Panc1 (cell line): Measurements from ENCODE around the gene CFAP53.

Experiments used
- POLR2AphosphoS5 ChIP-seq: IDR thresholded peaks from 2 replicates; pipeline ENCODE4 v1.6.1; 2012; ENCODE audit warnings: mild to moderate bottlenecking, low read depth, low read length, moderate library complexity
- SIN3A ChIP-seq: IDR thresholded peaks from 2 replicates; pipeline ENCODE4 v1.6.1; 2012; ENCODE audit warnings: low read depth, mild to moderate bottlenecking, low read length, moderate library complexity, borderline replicate concordance; ENCODE audit not compliant: insufficient read depth
- TCF7L2 ChIP-seq: IDR thresholded peaks from 2 replicates; pipeline ENCODE4 v1.6.1; 2011; ENCODE audit warnings: mild to moderate bottlenecking, low read depth, low read length, inconsistent platforms
- TF ChIP-seq, protein P1 (sequence below): fragments of 450-650 bp; IDR thresholded peaks from 2 replicates; pipeline ENCODE4 v1.5.1; 2017; ENCODE audit warnings: mild to moderate bottlenecking
- TF ChIP-seq, protein P2 (sequence below), 2 experiments: IDR thresholded peaks; 2 replicates each; pipeline ENCODE4 v1.6.1; 2011 to 2012; ENCODE audit warnings: low read depth in 2 of 2, control low read depth in 1 of 2, low read length in 1 of 2, mild to moderate bottlenecking in 1 of 2, moderate library complexity in 1 of 2; ENCODE audit not compliant: insufficient read depth in 1 of 2

DNA sequence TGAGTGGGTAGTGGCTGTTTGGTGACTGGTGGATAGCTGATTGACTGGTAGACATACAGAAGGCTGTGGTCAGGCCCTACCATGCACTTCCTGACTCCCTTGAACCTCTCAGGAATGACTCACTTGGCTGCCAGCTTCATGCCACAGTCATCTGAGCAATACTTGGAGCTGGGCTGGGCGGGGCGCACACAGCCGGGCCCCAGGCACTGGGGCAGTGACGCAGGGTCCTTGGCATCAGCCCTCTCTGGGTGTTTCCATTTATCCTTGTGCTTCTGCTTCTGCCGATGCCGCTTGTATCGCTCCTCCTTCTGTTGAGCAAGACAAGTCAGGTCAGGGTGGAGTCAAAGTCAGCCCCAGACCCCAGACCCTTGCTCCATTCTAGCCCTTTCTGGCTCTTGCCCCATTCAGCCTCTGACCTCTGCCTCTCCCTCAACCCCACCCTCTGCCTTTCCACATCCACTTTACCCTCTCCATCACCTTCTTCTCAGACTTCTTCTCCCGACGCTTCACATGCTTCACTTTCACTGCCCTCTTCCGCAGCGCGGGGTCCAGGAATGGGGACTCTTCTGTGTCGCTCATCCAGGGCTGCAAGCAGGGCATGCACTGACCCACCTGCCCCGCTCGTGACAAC, 18.1 kb upstream of the CFAP53 start:
- TF ChIP-seq, protein P1, sequence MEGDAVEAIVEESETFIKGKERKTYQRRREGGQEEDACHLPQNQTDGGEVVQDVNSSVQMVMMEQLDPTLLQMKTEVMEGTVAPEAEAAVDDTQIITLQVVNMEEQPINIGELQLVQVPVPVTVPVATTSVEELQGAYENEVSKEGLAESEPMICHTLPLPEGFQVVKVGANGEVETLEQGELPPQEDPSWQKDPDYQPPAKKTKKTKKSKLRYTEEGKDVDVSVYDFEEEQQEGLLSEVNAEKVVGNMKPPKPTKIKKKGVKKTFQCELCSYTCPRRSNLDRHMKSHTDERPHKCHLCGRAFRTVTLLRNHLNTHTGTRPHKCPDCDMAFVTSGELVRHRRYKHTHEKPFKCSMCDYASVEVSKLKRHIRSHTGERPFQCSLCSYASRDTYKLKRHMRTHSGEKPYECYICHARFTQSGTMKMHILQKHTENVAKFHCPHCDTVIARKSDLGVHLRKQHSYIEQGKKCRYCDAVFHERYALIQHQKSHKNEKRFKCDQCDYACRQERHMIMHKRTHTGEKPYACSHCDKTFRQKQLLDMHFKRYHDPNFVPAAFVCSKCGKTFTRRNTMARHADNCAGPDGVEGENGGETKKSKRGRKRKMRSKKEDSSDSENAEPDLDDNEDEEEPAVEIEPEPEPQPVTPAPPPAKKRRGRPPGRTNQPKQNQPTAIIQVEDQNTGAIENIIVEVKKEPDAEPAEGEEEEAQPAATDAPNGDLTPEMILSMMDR = no peak
- no peak for TF ChIP-seq POLR2AphosphoS5
- no peak for TF ChIP-seq SIN3A
- TF ChIP-seq, protein P2, sequence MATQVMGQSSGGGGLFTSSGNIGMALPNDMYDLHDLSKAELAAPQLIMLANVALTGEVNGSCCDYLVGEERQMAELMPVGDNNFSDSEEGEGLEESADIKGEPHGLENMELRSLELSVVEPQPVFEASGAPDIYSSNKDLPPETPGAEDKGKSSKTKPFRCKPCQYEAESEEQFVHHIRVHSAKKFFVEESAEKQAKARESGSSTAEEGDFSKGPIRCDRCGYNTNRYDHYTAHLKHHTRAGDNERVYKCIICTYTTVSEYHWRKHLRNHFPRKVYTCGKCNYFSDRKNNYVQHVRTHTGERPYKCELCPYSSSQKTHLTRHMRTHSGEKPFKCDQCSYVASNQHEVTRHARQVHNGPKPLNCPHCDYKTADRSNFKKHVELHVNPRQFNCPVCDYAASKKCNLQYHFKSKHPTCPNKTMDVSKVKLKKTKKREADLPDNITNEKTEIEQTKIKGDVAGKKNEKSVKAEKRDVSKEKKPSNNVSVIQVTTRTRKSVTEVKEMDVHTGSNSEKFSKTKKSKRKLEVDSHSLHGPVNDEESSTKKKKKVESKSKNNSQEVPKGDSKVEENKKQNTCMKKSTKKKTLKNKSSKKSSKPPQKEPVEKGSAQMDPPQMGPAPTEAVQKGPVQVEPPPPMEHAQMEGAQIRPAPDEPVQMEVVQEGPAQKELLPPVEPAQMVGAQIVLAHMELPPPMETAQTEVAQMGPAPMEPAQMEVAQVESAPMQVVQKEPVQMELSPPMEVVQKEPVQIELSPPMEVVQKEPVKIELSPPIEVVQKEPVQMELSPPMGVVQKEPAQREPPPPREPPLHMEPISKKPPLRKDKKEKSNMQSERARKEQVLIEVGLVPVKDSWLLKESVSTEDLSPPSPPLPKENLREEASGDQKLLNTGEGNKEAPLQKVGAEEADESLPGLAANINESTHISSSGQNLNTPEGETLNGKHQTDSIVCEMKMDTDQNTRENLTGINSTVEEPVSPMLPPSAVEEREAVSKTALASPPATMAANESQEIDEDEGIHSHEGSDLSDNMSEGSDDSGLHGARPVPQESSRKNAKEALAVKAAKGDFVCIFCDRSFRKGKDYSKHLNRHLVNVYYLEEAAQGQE (IDR thresholded peaks at IDR 0.05; ENCODE audit: insufficient read depth in 1 of 2, low read depth in 2 of 2, low read length in 1 of 2) = no peak
- no peak for TF ChIP-seq TCF7L2
